Transverse colon (tissue), 4 donors: ENCODE data around the gene DENND1C. TPM values are rescaled to one million over a fixed set of nuclear protein-coding genes. Genes with fewer than 3 reads are reported as not detected.
A peak's percentile ranks its signal among the peaks of the same experiment; 100 is the strongest.

Experiments
- DNase-seq: peaks from one replicate; pipeline ENCODE4 v3.0.0-alpha.2; 2019
- H3K27ac ChIP-seq, 4 donors: fragments of 200-600 bp; sonication (generic); 2 replicates each; pipeline ENCODE4 v1.5.1; 2016 to 2018; ENCODE audit warnings: inconsistent platforms in 4 of 4
- H3K27me3 ChIP-seq: fragments of 200-600 bp; sonication (generic); 2 replicates; pipeline ENCODE4 v1.5.1; 2017; ENCODE audit warnings: inconsistent platforms
- H3K36me3 ChIP-seq, 4 donors: fragments of 200-600 bp; sonication (generic); 2 replicates each; pipeline ENCODE4 v1.5.1; 2017 to 2019; ENCODE audit warnings: inconsistent platforms in 4 of 4
- H3K4me1 ChIP-seq, 4 donors: fragments of 200-600 bp; sonication (generic); 2 replicates each; pipeline ENCODE4 v1.5.1; 2017 to 2020; ENCODE audit warnings: inconsistent platforms in 4 of 4
- H3K4me3 ChIP-seq, 4 donors: fragments of 200-600 bp; sonication (generic); 1 replicate in 1 of 4; 2 replicates in 3 of 4; pipeline versions ENCODE4 v1.5.1 to v1.6.1; 2017 to 2019; ENCODE audit warnings: inconsistent platforms in 4 of 4
- H3K9me3 ChIP-seq, 2 donors: fragments of 200-600 bp; sonication (generic); 2 replicates each; pipeline ENCODE4 v1.5.1; 2017 to 2019; ENCODE audit warnings: inconsistent platforms in 2 of 2
- EP300 ChIP-seq: sonication (generic); formaldehyde crosslinking; IDR thresholded peaks from one replicate; pipeline ENCODE4 v1.6.1; 2017; ENCODE audit warnings: antibody characterized with exemption, low read depth
- POLR2A ChIP-seq: fragments of 450-650 bp; IDR thresholded peaks from one replicate; pipeline ENCODE4 v1.6.1; 2016; ENCODE audit warnings: antibody characterized with exemption, mild to moderate bottlenecking, moderate library complexity
- POLR2AphosphoS5 ChIP-seq, 3 donors: sonication (generic); formaldehyde crosslinking; IDR thresholded peaks; one replicate each; pipeline ENCODE4 v1.6.1; 2016; ENCODE audit warnings: antibody characterized with exemption in 3 of 3
- WGBS, 2 donors: methylation state at CpG; one replicate each; pipeline ENCODE4 v1.1.5; 2018; ENCODE audit warnings: low coverage in 1 of 2; 5-methylcytosine and 5-hydroxymethylcytosine counted together
- in situ Hi-C, 4 donors: fragments of 200-750 bp; cut with MboI; loops; one replicate each; pipeline versions ENCODE4 v1.15.0 to v1.15.1; 2017; ENCODE audit warnings: low sequenced_read_pairs in 3 of 4, low pct_ligation_motif_present in 1 of 4, low pct_unique_long_range_greater_than_20kb in 1 of 4
- intact Hi-C: fragments of 100-400 bp; cut with DNase I; formaldehyde crosslinking; loops from one replicate; pipeline ENCODE4 v1.15.1; 2023; ENCODE audit warnings: low total_unique reads
- total RNA-seq, 4 donors: library from RNA; depleted of rRNA; stranded (reverse); fragments of >200 nt; gene quantifications; one replicate each; pipeline ENCODE4 v1.1.0, GENCODE V29; 2016
- TF ChIP-seq, protein P1 (sequence below), 5 experiments: fragments of 200-600 bp in 3 of 5; fragments of 450-650 bp in 2 of 5; sonication (generic) in 3 of 5; IDR thresholded peaks; 1 replicate in 2 of 5; 2 replicates in 3 of 5; pipeline ENCODE4 v1.5.1; 2016 to 2017; ENCODE audit warnings: antibody characterized with exemption in 5 of 5, inconsistent platforms in 3 of 5, mild to moderate bottlenecking in 2 of 5, moderate library complexity in 1 of 5

DENND1C gene
- total RNA-seq, 4 donors from 2014 or later: 0.40 to 7.5 (median 5.0) TPM

DNA sequence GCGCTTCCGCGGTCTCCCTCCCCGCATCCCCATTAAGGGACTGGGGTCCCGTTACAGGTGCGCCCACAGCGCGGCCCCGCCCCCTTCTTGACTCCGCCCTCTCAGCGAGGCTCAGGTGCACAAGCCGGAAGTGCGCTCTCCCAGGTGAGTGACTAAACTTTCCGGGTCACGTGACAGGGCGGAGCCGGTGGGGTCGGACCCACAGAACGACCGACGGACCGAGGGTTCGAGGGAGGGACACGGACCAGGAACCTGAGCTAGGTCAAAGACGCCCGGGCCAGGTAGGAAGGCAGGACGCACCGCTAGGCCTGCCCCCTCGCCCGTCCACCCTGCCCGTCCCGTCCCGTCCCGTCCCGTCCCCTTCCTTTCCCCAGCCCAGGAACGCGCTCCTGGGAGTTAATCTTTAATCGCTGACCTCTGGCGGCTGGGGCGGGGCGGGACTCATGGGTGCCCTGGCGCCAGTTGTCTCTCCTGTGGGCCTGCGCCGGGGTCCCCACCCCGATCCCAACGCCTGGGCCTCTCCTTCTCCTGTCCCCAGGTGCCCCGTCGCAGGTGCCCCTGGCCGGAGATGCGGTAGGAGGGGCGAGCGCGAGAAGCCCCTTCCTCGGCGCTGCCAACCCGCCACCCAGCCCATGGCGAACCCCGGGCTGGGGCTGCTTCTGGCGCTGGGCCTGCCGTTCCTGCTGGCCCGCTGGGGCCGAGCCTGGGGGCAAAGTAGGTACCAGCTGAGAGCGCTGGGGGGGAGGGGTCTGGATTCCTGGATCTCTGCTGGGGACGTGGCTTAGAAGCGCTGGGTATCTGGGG lies 17.3 kb downstream of the DENND1C start, which contains the start of gene CRB3:
CRB3 (plus strand) TSS at position 202 of the 804 bp plus-strand sequence; CDS start at position 633, 431 bp downstream.
- in situ Hi-C loops: no loop called here
- Histone ChIP-seq H3K4me3 (peak within 1 kb of the TSS; percentile 25 to 57 (median 52)), H3K27ac (peak within 1 kb of the TSS; percentile 83 to 89 (median 86)), H3K9me3 (no peaks in the 10 kb centered on the region), H3K36me3 (peaks cover 0 to 5% (median 0%) of the 10 kb centered on the region in 4 donors), H3K27me3 (peaks cover 15% of the 10 kb centered on the region), H3K4me1 (peaks cover 0 to 21% (median 14%) of the 10 kb centered on the region in 4 donors)
- DNase-seq: peak; percentile 97
- 7 to 8% methylated on average over 3 to 61 of the region's 65 CpGs for WGBS, 2 donors
- peak; percentile 71 to 90 (median 76) for TF ChIP-seq POLR2AphosphoS5 (IDR thresholded peaks at IDR 0.05)
- TF ChIP-seq, protein P1, sequence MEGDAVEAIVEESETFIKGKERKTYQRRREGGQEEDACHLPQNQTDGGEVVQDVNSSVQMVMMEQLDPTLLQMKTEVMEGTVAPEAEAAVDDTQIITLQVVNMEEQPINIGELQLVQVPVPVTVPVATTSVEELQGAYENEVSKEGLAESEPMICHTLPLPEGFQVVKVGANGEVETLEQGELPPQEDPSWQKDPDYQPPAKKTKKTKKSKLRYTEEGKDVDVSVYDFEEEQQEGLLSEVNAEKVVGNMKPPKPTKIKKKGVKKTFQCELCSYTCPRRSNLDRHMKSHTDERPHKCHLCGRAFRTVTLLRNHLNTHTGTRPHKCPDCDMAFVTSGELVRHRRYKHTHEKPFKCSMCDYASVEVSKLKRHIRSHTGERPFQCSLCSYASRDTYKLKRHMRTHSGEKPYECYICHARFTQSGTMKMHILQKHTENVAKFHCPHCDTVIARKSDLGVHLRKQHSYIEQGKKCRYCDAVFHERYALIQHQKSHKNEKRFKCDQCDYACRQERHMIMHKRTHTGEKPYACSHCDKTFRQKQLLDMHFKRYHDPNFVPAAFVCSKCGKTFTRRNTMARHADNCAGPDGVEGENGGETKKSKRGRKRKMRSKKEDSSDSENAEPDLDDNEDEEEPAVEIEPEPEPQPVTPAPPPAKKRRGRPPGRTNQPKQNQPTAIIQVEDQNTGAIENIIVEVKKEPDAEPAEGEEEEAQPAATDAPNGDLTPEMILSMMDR (IDR thresholded peaks at IDR 0.05): no peak
- no peak for TF ChIP-seq EP300
- peak; percentile 84 for TF ChIP-seq POLR2A
- intact Hi-C loops: loop anchor here (5.0 kb wide), 1 partner anchor 1408 kb away; the partner anchor contains the start of gene PRR36

DNA sequence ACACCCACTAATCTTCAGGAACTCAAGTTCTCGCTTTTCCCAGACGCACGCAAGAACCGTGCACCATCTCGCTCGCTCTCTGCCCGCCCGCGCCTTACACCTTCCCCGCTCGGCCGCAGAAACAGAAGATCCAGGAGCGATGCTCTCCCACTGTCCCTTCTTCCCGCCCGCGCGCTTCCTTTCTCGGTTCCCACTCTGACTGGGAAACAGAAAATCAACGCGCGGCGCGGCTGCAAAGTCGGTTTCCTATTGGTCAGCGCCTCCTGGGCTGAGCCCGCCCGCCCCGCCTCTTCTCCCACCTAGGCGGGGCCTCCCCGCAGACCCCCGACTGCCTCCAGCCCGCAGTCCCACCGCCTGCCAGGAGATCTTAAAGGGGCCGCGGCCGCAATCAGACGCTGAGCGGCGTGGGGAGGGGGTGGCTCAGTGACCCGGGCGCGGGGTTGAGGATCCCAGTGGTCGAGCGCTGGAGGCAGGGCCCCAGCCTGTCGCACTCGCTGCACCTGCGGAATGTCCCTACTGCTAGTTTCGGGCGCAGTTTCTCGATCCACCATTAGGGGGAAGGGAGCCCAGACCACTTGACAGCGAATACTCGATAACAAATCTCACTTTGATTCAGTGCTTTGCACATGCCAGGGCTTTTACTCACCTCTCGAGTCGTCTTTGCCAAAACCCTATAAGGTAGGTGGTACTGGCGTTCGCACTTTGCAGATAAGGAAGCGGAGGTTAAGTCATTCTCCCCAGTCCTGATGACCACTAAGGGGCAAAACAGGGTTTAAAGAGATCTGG lies 21.3 kb downstream of the DENND1C start:
- Histone ChIP-seq H3K27ac (peak overlapping the region; percentile 82 to 92 (median 90)), H3K27me3 (peaks cover 15% of the 10 kb centered on the region), H3K36me3 (peaks cover 0 to under 1% (median 0%) of the 10 kb centered on the region in 4 donors), H3K4me1 (peaks cover 9 to 35% (median 27%) of the 10 kb centered on the region in 4 donors), H3K4me3 (peak overlapping the region; percentile 50 to 86 (median 77)), H3K9me3 (no peaks in the 10 kb centered on the region)
- intact Hi-C loops: loop anchor here (5.0 kb wide), 1 partner anchor 1412 kb away; the partner anchor contains the start of gene PRR36
- in situ Hi-C loops: no loop called here
- 0 to 1% methylated on average over 3 to 56 of the region's 57 CpGs for WGBS, 2 donors
- peak; percentile 98 for DNase-seq
- TF ChIP-seq POLR2A (peak; percentile 77), EP300 (no peak), POLR2AphosphoS5 (IDR thresholded peaks at IDR 0.05) (peak; percentile 1 to 72 (median 61))
- TF ChIP-seq, protein P1 (IDR thresholded peaks at IDR 0.05): peak; percentile 61 to 94 (median 68)

DNA sequence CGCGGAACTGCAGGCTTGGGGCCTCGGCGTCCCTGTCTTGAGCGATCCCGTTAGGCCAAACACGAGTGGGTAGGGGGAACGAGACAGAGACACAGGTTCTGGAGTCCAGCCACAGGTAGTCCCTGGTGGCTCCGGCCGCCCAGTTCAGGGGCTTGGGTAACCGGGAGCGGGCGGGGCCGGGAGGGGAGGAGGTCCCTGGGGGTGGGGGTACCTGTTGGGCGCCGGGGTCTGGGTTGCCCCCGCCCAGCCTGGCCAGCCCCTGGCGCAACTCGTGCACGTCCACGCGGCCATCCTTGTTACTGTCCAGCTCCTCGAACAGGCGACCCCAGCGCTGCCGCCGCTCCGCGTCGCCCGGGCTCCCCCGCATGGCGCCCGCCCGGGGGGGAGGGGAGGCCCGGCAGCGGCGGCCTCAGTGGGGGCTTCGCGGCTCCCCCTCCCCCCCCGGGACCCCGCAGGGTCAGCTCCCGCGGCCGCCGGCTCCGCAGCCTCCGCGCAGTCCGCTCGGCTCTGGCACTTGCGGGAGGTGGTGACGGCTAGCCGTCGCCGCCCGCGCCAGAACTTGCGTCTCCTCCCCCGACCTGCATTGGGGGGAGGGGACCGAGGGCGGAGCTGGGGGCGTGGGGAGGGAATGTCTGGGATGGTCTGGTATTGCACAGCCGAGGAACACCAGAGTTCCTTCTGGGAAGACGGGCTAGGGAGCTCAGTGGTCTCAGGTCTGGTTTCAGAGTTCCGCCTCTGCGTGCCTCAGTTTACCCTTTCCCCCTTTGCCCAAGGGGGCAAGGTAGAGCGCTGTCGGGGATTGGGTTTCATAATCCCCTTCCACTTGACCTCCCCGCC lies 22.1 kb downstream of the DENND1C start, which contains the start of gene SLC25A23:
SLC25A23 (minus strand) TSS at position 531 of the 837 bp plus-strand sequence; CDS start at position 367, 164 bp downstream.
- DNase-seq: peak; percentile 83
- in situ Hi-C loops: no loop called here
- intact Hi-C loops: loop anchor here (5.0 kb wide), 2 partner anchors 1413 to 1487 kb away; partner anchors contain the start of gene PRR36
- H3K27me3 ChIP-seq: peaks cover 13% of the 10 kb centered on the region
- peaks cover 0 to 8% (median 3%) of the 10 kb centered on the region in 4 donors for H3K36me3 ChIP-seq
- TF ChIP-seq POLR2A (no peak), POLR2AphosphoS5 (IDR thresholded peaks at IDR 0.05) (peak in 2 of 3 donors; percentile 71 to 75), EP300 (no peak)
- TF ChIP-seq, protein P1 (IDR thresholded peaks at IDR 0.05): no peak
- WGBS, 2 donors: 4 to 6% methylated on average over 7 to 42 of the region's 70 CpGs
- peaks cover 9 to 34% (median 27%) of the 10 kb centered on the region in 4 donors for H3K4me1 ChIP-seq
- peak within 1 kb of the TSS; percentile 82 to 92 (median 90) for H3K27ac ChIP-seq
- peak within 1 kb of the TSS; percentile 50 to 86 (median 77) for H3K4me3 ChIP-seq
- H3K9me3 ChIP-seq: no peaks in the 10 kb centered on the region
